ENCODE measurements around the gene CD164.

GRCh38 chr6:109349419-109349987, 32.8 kb downstream of the CD164 start:
- no peak for TF ChIP-seq YY1 (IDR thresholded peaks at IDR 0.05; ENCODE audit: insufficient read depth, insufficient read length)
- no peak for TF ChIP-seq ZNF274 (IDR thresholded peaks at IDR 0.05; ENCODE audit: low read depth, low read length)

Data from NT2/D1 (cell line).